ENCODE measurements around the gene ODF4. TPM values are rescaled to one million over a fixed set of nuclear protein-coding genes. Genes with fewer than 3 reads are reported as not detected.
"Not testable (repeated sequence)": the region's sequence is repeated elsewhere in the genome, so short reads cannot be mapped to it uniquely, and the experiment has no call there.

Gene ODF4
- polyA plus RNA-seq, 1 donor: not detected

- DNase-seq (ENCODE audit: low read depth): no peak
These were observed 54.0 kb downstream of the ODF4 start for GRCh38 chr17:8393470-8394231.

- not testable (repeated sequence) for DNase-seq (ENCODE audit: low read depth)
These were observed 54.9 kb downstream of the ODF4 start for GRCh38 chr17:8394497-8394896.

Other genes with a start within 250 kb of the ODF4 start
- gene ALOXE3, start 221.3 kb upstream of the ODF4 start, polyA plus RNA-seq (ENCODE audit: insufficient read length): not detected
- 0.08 TPM for gene HES7, start 215.7 kb upstream of the ODF4 start, polyA plus RNA-seq (ENCODE audit: insufficient read length)
- 59.2 TPM for gene PER1, start 187.4 kb upstream of the ODF4 start, polyA plus RNA-seq (ENCODE audit: insufficient read length)
- gene VAMP2, start 176.9 kb upstream of the ODF4 start, polyA plus RNA-seq (ENCODE audit: insufficient read length): 61.9 TPM
- gene TMEM107, start 163.5 kb upstream of the ODF4 start, polyA plus RNA-seq (ENCODE audit: insufficient read length): 5.7 TPM
- gene BORCS6, start 149.7 kb upstream of the ODF4 start, polyA plus RNA-seq (ENCODE audit: insufficient read length): 4.9 TPM
- 12.9 TPM for gene AURKB, start 129.3 kb upstream of the ODF4 start, polyA plus RNA-seq (ENCODE audit: insufficient read length)
- 10.9 TPM for gene CTC1, start 91.8 kb upstream of the ODF4 start, polyA plus RNA-seq (ENCODE audit: insufficient read length)
- gene PFAS, start 90.6 kb upstream of the ODF4 start, polyA plus RNA-seq (ENCODE audit: insufficient read length): 20.8 TPM
- gene RANGRF, start 51.2 kb upstream of the ODF4 start, polyA plus RNA-seq (ENCODE audit: insufficient read length): 18.8 TPM
- 1.6 TPM for gene SLC25A35, start 44.4 kb upstream of the ODF4 start, polyA plus RNA-seq (ENCODE audit: insufficient read length)
- 12.4 TPM for gene ARHGEF15, start 29.6 kb upstream of the ODF4 start, polyA plus RNA-seq (ENCODE audit: insufficient read length)
- gene RPL26, start 43.4 kb downstream of the ODF4 start, polyA plus RNA-seq (ENCODE audit: insufficient read length): 3,446 TPM
- not detected for gene RNF222, start 58.0 kb downstream of the ODF4 start, polyA plus RNA-seq (ENCODE audit: insufficient read length)
- 46.5 TPM for gene NDEL1, start 96.0 kb downstream of the ODF4 start, polyA plus RNA-seq (ENCODE audit: insufficient read length)